HepG2 (cell line): ENCODE data around the gene F2RL2. TPM values are rescaled to one million over a fixed set of nuclear protein-coding genes. Genes with fewer than 3 reads are reported as not detected.

Experiments used
- ATAC-seq: fragments of 200-7000 bp; cut with Tn5 transposase; 3 replicates; pipeline ENCODE4 v1.9.1; 2020; ENCODE audit warnings: mild to moderate bottlenecking, moderate library complexity
- BruUV-seq: library from RNA; stranded (reverse); fragments of 400-500 nt; replicated peaks from 2 replicates; lab custom pipeline; 2021; lab: Mats Ljungman, UMichigan
- CTCF ChIA-PET: fragments of 300-600 bp; formaldehyde crosslinking; extraction: SDS; loops from one replicate; lab custom pipeline; 2021; ENCODE audit warnings: low total read pairs, inconsistent platforms, low intra/inter-chr PET ratio; lab: Yijun Ruan, JAX
- POLR2A ChIA-PET: fragments of 350-600 bp; sonication (Branson Sonifier 250); formaldehyde crosslinking; loops from one replicate; lab custom pipeline; 2020; ENCODE audit warnings: antibody characterized with exemption, inconsistent platforms; lab: Yijun Ruan, JAX
- DNase-seq: peaks from one replicate; pipeline ENCODE4 v3.0.0-alpha.2; 2015; ENCODE audit warnings: low spot score
- FAIRE-seq: peaks from 3 replicates; lab custom pipeline; 2011; peaks lifted over from hg19 to GRCh38; lab: Jason Lieb, UNC
- H2AFZ ChIP-seq: one replicate; pipeline ENCODE4 v1.6.1; 2011; ENCODE audit warnings: low read length, inconsistent platforms
- H3K27ac ChIP-seq: fragments of 300-600 bp; 3 replicates; pipeline ENCODE4 v1.8.0; 2011; ENCODE audit warnings: mixed run types, mild to moderate bottlenecking, mixed read lengths, low read length, inconsistent platforms; ENCODE audit not compliant: insufficient read depth; ENCODE audit errors: extremely low read length
- H3K27me3 ChIP-seq, 2 experiments: fragments of 200-600 bp in 1 of 2; 2 replicates in 1 of 2; 3 replicates in 1 of 2; pipeline versions ENCODE4 v1.6.0 to v1.8.0; 2011; ENCODE audit warnings: low read length in 2 of 2, mild to moderate bottlenecking in 2 of 2, moderate library complexity in 2 of 2, inconsistent platforms in 1 of 2; ENCODE audit not compliant: insufficient read depth in 2 of 2, control insufficient read depth in 1 of 2
- H3K36me3 ChIP-seq, 2 experiments: fragments of 200-600 bp in 1 of 2; replicated peaks in 1 of 2; 2 replicates in 1 of 2; 3 replicates in 1 of 2; pipeline versions ENCODE4 v1.5.1 to v1.8.0; 2011; ENCODE audit warnings: low read length in 2 of 2, inconsistent platforms in 1 of 2; ENCODE audit not compliant: insufficient read depth in 2 of 2, control insufficient read depth in 1 of 2
- H3K4me1 ChIP-seq: 2 replicates; pipeline ENCODE4 v1.5.1; 2012; ENCODE audit warnings: low read length, inconsistent platforms; ENCODE audit not compliant: insufficient read depth
- H3K4me2 ChIP-seq: 2 replicates; pipeline ENCODE4 v1.6.0; 2011; ENCODE audit warnings: low read depth, low read length, inconsistent platforms
- H3K4me3 ChIP-seq, 3 experiments: fragments of 200-600 bp in 1 of 3; sonication (generic), shearing (Covaris generic) in 1 of 3; replicated peaks in 1 of 3; 2 replicates each; pipeline ENCODE4 v1.5.1; 2011 to 2016; ENCODE audit warnings: low read length in 3 of 3, inconsistent platforms in 2 of 3, low read depth in 2 of 3, mild to moderate bottlenecking in 2 of 3, control low read depth in 1 of 3, mixed read lengths in 1 of 3; ENCODE audit not compliant: insufficient read depth in 1 of 3
- H3K79me2 ChIP-seq: one replicate; pipeline ENCODE4 v1.6.1; 2011; ENCODE audit warnings: low read length, inconsistent platforms; ENCODE audit not compliant: insufficient read depth
- H3K9ac ChIP-seq: 2 replicates; pipeline ENCODE4 v1.6.0; 2011; ENCODE audit warnings: mild to moderate bottlenecking, low read depth, low read length, inconsistent platforms; ENCODE audit not compliant: insufficient read depth
- H3K9me3 ChIP-seq: 2 replicates; pipeline ENCODE4 v1.5.1; 2012; ENCODE audit warnings: mild to moderate bottlenecking, low read length
- H4K20me1 ChIP-seq: 2 replicates; pipeline ENCODE4 v1.6.0; 2011; ENCODE audit warnings: inconsistent platforms, mild to moderate bottlenecking, low read length, moderate library complexity; ENCODE audit not compliant: insufficient read depth
- ATF7 ChIP-seq, 2 experiments: fragments of 450-650 bp in 1 of 2; sonication (generic) in 1 of 2; formaldehyde crosslinking in 1 of 2; IDR thresholded peaks; 2 replicates each; pipeline versions ENCODE4 v1.4.0 to v1.6.1; 2016 to 2020; ENCODE audit warnings: antibody characterized with exemption in 1 of 2, mild to moderate bottlenecking in 1 of 2, missing genetic modification reagents in 1 of 2
- ERF ChIP-seq: IDR thresholded peaks from 2 replicates; pipeline ENCODE4 v1.6.1; 2018; ENCODE audit warnings: missing biosample characterization, missing genetic modification reagents
- FOXA1 ChIP-seq, 2 experiments: fragments of 450-650 bp in 1 of 2; sonication (generic) in 1 of 2; formaldehyde crosslinking in 1 of 2; IDR thresholded peaks; 2 replicates each; pipeline versions ENCODE4 v1.4.0 to v1.6.1; 2016 to 2020; ENCODE audit warnings: missing genetic modification reagents in 1 of 2
- GABPB1 ChIP-seq: IDR thresholded peaks from 2 replicates; pipeline ENCODE4 v1.6.1; 2016; ENCODE audit warnings: mild to moderate bottlenecking, missing genetic modification reagents, moderate library complexity, missing compliant biosample characterization
- HDAC6 ChIP-seq: fragments of 200-600 bp; sonication (generic); IDR thresholded peaks from 2 replicates; pipeline ENCODE4 v1.7.0; 2017; ENCODE audit warnings: mild to moderate bottlenecking, antibody characterized with exemption, low read length, low read depth
- HMG20A ChIP-seq: IDR thresholded peaks from 2 replicates; pipeline ENCODE4 v1.6.1; 2016; ENCODE audit warnings: borderline replicate concordance
- KDM4B ChIP-seq: sonication (generic); formaldehyde crosslinking; IDR thresholded peaks from 2 replicates; pipeline ENCODE4 v1.4.0; 2020; ENCODE audit warnings: missing genetic modification reagents
- MLLT10 ChIP-seq: sonication (generic); formaldehyde crosslinking; IDR thresholded peaks from 2 replicates; pipeline ENCODE4 v1.4.0; 2020; ENCODE audit warnings: missing genetic modification reagents
- RNF219 ChIP-seq: sonication (generic); formaldehyde crosslinking; IDR thresholded peaks from 2 replicates; pipeline ENCODE4 v1.5.0; 2020; ENCODE audit warnings: mild to moderate bottlenecking, missing genetic modification reagents
- SOX6 ChIP-seq, 2 experiments: fragments of 450-650 bp in 1 of 2; sonication (generic) in 1 of 2; formaldehyde crosslinking in 1 of 2; IDR thresholded peaks; 2 replicates each; pipeline versions ENCODE4 v1.4.0 to v1.6.1; 2017 to 2020; ENCODE audit warnings: antibody characterized with exemption in 1 of 2, mild to moderate bottlenecking in 1 of 2, missing genetic modification reagents in 1 of 2
- ZNF256 ChIP-seq: sonication (generic); formaldehyde crosslinking; conservative IDR thresholded peaks from 2 replicates; pipeline ENCODE4 v1.4.0; 2020; ENCODE audit warnings: missing genetic modification reagents
- ZNF501 ChIP-seq: sonication (generic); formaldehyde crosslinking; IDR thresholded peaks from 2 replicates; pipeline ENCODE4 v1.5.1; 2020; ENCODE audit warnings: mild to moderate bottlenecking, moderate library complexity, missing genetic modification reagents
- ZNF557 ChIP-seq: sonication (generic); formaldehyde crosslinking; IDR thresholded peaks from 2 replicates; pipeline ENCODE4 v1.4.0; 2020; ENCODE audit warnings: missing genetic modification reagents
- ZNF710 ChIP-seq: sonication (generic); formaldehyde crosslinking; IDR thresholded peaks from 2 replicates; pipeline ENCODE4 v1.5.0; 2020; ENCODE audit warnings: mild to moderate bottlenecking, missing genetic modification reagents, borderline replicate concordance
- WGBS: methylation state at CpG from one replicate; pipeline ENCODE4 v1.1.6; 2017; ENCODE audit warnings: low lambda C conversion rate; 5-methylcytosine and 5-hydroxymethylcytosine counted together
- in situ Hi-C: cut with HindIII; loops from 2 replicates; pipeline ENCODE4 v1.10.0; 2017; ENCODE audit warnings: low pct_unique_long_range_greater_than_20kb; ENCODE audit not compliant: extremely low pct_ligation_motif_present
- intact Hi-C: fragments of 100-400 bp; cut with micrococcal nuclease; formaldehyde crosslinking; loops from one replicate; pipeline ENCODE4 v1.10.0; 2022; ENCODE audit not compliant: unreplicated experiment
- polyA plus RNA-seq, 8 experiments: library from polyadenylated mRNA; depleted of rRNA in 3 of 8; stranded (reverse) in 7 of 8; unstranded in 1 of 8; fragments of >200 nt; fragmentation: Illumina TruSeq in 4 of 8; extraction: Trizol in 4 of 8; gene quantifications; 2 replicates each; pipeline versions ENCODE4 v1.2.1 to v1.2.3, GENCODE V29; 2011 to 2016; ENCODE audit warnings: low read depth in 4 of 8, missing spikeins in 1 of 8, mixed read lengths in 1 of 8; ENCODE audit not compliant: insufficient read depth in 1 of 8
- total RNA-seq, 5 experiments: library from RNA; depleted of rRNA; stranded (reverse); fragments of >200 nt; fragmentation: Illumina TruSeq; extraction: Trizol; gene quantifications; 2 replicates each; pipeline ENCODE4 v1.2.3, GENCODE V29; 2016; ENCODE audit warnings: low read depth in 1 of 5

Gene F2RL2
- total and polyA plus RNA-seq, 2 of the 13 experiments (the other 11 are each of a cell fraction or from before 2014, with no cell fraction given) = not detected

GRCh38 chr5:76610196-76610595 is 13.0 kb downstream of the F2RL2 start:
- 96% methylated on average over 1 of the region's 1 CpG for WGBS
- intact Hi-C loops = no loop called here
- TF ChIP-seq GABPB1 (CRISPR knock-in tag) (no peak), HMG20A (CRISPR knock-in tag) (no peak), MLLT10 (CRISPR knock-in tag) (no peak), KDM4B (CRISPR knock-in tag) (no peak), HDAC6 (no peak), RNF219 (no peak), ZNF501 (CRISPR knock-in tag) (no peak), ZNF256 (no peak), ZNF557 (CRISPR knock-in tag) (no peak), FOXA1 (IDR thresholded peaks at IDR 0.05) (no peak), FOXA1 (CRISPR knock-in tag; IDR thresholded peaks at IDR 0.05) (no peak), ZNF710 (CRISPR knock-in tag) (no peak), SOX6 (IDR thresholded peaks at IDR 0.05) (no peak), SOX6 (CRISPR knock-in tag; IDR thresholded peaks at IDR 0.05) (no peak), ERF (CRISPR knock-in tag) (no peak), ATF7 (IDR thresholded peaks at IDR 0.05) (no peak), ATF7 (CRISPR knock-in tag; IDR thresholded peaks at IDR 0.05) (no peak)
- Histone ChIP-seq H3K27me3 (no peaks in the 10 kb centered on the region), H3K4me3 (no peak overlapping the region), H3K9me3 (no peaks in the 10 kb centered on the region), H3K4me2 (no peak overlapping the region), H3K27ac (no peak overlapping the region), H3K9ac (no peak overlapping the region), H3K4me1 (no peaks in the 10 kb centered on the region), H3K36me3 (peaks cover 15 to 46% of the 10 kb centered on the region in 2 experiments), H2AFZ (no peak overlapping the region), H3K79me2 (no peaks in the 10 kb centered on the region), H4K20me1 (no peaks in the 10 kb centered on the region)
- DNase-seq (no peak), FAIRE-seq (no peak), ATAC-seq (no peak)
- CTCF ChIA-PET = no interaction called here
- in situ Hi-C loops = no loop called here
- BruUV-seq = no TSS peak
- POLR2A ChIA-PET = no interaction called here
